Urinary bladder (tissue), 4 donors: Measurements from ENCODE around the gene METTL15. TPM values are rescaled to one million over a fixed set of nuclear protein-coding genes. Genes with fewer than 3 reads are reported as not detected.
"Not testable (repeated sequence)": the region's sequence is repeated elsewhere in the genome, so short reads cannot be mapped to it uniquely, and the experiment has no call there.

ENCODE experiments used
- DNase-seq: peaks from one replicate; pipeline ENCODE4 v3.0.0-alpha.2; 2015; ENCODE audit errors: extremely low spot score
- H3K27ac ChIP-seq: one replicate; pipeline ENCODE4 v1.5.1; 2013; ENCODE audit warnings: low read depth, mild to moderate bottlenecking, moderate library complexity
- H3K36me3 ChIP-seq: one replicate; pipeline ENCODE4 v1.6.1; 2013; ENCODE audit warnings: mild to moderate bottlenecking, moderate library complexity; ENCODE audit not compliant: insufficient read depth
- H3K4me1 ChIP-seq: one replicate; pipeline ENCODE4 v1.6.1; 2013; ENCODE audit warnings: mild to moderate bottlenecking, moderate library complexity; ENCODE audit not compliant: insufficient read depth
- H3K4me3 ChIP-seq: one replicate; pipeline ENCODE4 v1.5.1; 2013; ENCODE audit warnings: low read depth, low read length
- WGBS: extraction: QIAGEN DNeasy Blood & Tissue Kit; methylation state at CpG from one replicate; pipeline ENCODE4 v1.1.7; 2013; 5-methylcytosine and 5-hydroxymethylcytosine counted together
- polyA plus RNA-seq: library from polyadenylated mRNA; stranded (reverse); fragments of 200-250 nt; gene quantifications from one replicate; pipeline ENCODE4 v1.2.3, GENCODE V29; 2013
- total RNA-seq: library from RNA; depleted of rRNA; stranded (reverse); fragments of >200 nt; gene quantifications from one replicate; pipeline ENCODE4 v1.2.3, GENCODE V29; 2014
- donor health status: healthy with polysubstance abuse.
- donor health status: healthy.

Gene METTL15
- total RNA-seq (56.3 TPM), polyA plus RNA-seq (5.3 TPM)

GRCh38 chr11:28107750-28108618, at the start of gene METTL15, which contains the start of gene KIF18A:
TSS of gene METTL15 (plus strand) at chr11:28108388. CDS start at chr11:28113335, 4,947 bp downstream.
TSS of gene KIF18A (minus strand) at chr11:28108156. CDS start at chr11:28097947, 10,209 bp downstream.
- Histone ChIP-seq H3K4me1 (no peaks in the 10 kb centered on the region), H3K4me3 (peak within 1 kb of the TSS; percentile 41), H3K27ac (peak within 1 kb of the TSS; percentile 66), H3K36me3 (no peaks in the 10 kb centered on the region)
- 0% methylated on average over 38 of the region's 38 CpGs for WGBS
- DNase-seq: peak; percentile 94

DNA sequence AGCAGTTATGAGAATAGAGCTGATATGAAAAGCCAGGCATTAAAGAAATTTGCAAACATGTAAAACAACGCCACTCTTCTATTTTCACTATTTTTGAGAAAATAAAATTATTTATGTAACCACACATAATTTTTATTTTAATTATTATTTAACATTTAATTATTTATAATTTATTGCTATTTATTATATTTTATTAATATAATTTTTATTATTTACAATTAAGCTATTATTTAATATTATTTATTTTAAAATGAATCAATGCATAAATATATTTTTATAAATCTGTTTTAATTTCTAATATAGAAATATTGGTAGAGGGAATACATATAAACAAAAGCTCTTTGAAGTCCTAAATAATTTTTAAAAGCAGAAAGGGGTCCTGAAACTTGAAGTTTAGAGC, 36.9 kb upstream of the METTL15 start:
- no peaks in the 10 kb centered on the region for H3K36me3 ChIP-seq
- H3K27ac ChIP-seq: no peak overlapping the region
- H3K4me3 ChIP-seq: no peak overlapping the region
- WGBS: 98% methylated on average over 1 of the region's 1 CpG
- no peak for DNase-seq
- H3K4me1 ChIP-seq: no peaks in the 10 kb centered on the region

DNA sequence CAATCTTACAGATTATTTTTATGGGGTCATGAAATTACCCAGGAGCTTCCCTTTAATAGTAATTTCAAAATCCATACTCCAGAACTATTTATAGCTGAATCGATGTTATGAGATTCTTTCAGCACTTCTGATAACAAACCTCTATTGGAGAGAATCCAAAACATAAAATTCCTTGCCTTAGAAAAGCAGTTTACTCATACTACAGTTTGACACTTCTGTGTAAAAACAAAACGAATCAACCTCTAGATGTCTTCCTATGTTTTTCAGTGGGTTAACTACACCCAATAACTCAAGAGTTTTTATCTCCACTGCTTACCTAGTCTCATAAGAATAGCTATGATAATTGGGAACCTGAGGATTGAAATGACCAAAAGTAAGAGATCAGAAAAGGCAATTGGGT, 35.9 kb upstream of the METTL15 start:
- DNase-seq: no peak
- H3K27ac ChIP-seq: no peak overlapping the region
- 24% methylated on average over 2 of the region's 2 CpGs for WGBS
- H3K4me3 ChIP-seq: no peak overlapping the region
- no peaks in the 10 kb centered on the region for H3K4me1 ChIP-seq
- H3K36me3 ChIP-seq: no peaks in the 10 kb centered on the region

DNA sequence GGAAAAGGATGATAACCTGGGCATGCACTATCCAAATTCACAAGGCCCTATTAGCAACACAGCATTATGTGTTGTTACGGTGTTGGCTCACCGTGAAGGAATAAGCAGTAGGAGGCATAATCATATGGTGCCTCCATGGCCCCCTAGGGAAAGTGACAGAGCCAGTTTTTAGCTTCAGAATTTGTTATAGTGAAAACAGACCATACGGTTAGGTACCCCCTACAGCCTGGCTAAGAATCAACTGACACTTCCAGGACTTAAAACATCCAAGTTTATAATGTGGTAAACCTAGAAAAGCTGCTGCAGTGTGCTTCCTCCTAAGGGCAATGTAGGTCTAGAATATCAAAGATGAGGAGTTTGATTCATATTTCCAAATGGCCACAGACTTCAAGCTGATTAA, 30.7 kb upstream of the METTL15 start:
- WGBS: 94% methylated on average over 3 of the region's 3 CpGs
- Histone ChIP-seq H3K4me3 (no peak overlapping the region), H3K27ac (no peak overlapping the region), H3K36me3 (no peaks in the 10 kb centered on the region), H3K4me1 (no peaks in the 10 kb centered on the region)
- DNase-seq: no peak

DNA sequence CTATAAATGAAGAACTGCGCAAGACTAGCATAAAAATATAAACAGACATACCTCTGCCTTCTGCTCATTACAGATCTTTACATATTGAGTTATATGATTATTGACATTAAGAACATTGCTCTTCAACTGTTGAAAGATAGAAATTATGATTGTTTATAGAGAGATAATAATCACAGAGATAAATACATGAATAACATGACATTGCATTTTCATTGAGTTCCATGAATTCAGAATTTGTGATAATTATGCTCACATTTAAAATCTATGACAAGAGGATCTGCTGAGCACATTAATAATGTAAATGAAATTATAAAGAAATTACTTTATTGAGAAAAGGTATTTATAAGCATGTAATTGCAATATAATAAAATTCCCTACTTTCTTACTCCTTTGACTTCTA, 25.1 kb upstream of the METTL15 start:
- Histone ChIP-seq H3K27ac (no peak overlapping the region), H3K4me3 (no peak overlapping the region), H3K4me1 (no peaks in the 10 kb centered on the region), H3K36me3 (no peaks in the 10 kb centered on the region)
- DNase-seq: no peak
- WGBS: 98% methylated on average over 1 of the region's 1 CpG

DNA sequence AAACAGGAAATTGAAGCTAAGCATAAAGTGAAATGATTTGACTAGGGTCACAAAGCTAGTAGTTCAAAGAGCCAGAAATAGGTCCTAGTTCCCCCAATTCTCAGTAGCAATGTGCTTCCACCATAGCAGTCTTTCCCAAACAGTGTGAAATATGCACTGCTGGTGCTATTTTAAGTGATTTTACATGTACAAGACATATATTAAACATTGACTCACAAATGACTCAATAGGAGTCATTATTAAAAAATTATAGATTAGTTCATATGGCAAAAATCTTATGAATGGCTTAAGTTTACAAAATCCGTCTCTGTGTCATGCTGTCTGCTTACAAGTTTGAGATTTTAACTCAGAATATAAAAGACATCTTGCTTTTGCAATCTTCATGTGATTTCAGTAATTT, 21.6 kb upstream of the METTL15 start:
- H3K27ac ChIP-seq: no peak overlapping the region
- no peaks in the 10 kb centered on the region for H3K4me1 ChIP-seq
- no peaks in the 10 kb centered on the region for H3K36me3 ChIP-seq
- no peak for DNase-seq
- WGBS: 80% methylated on average over 1 of the region's 1 CpG
- H3K4me3 ChIP-seq: no peak overlapping the region

DNA sequence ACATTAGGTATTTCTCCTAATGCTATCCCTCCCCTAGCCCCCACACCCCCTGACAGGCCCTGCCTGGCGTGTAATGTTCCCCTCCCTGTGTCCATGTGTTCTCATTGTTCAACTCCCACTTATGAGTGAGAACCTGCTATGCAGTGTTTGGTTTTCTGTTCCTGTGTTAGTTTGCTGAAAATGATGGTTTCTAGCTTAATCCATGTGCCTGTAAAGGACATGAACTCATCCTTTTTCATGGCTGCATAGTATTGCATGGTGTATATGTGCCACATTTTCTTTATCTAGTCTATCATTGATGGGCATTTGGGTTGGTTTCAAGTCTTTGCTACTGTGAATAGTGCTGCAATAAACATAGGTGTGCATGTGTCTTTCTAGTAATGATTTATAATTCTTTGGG, 21.0 kb upstream of the METTL15 start:
- H3K27ac ChIP-seq, H3K36me3 ChIP-seq, DNase-seq, H3K4me1 ChIP-seq, H3K4me3 ChIP-seq: not testable (repeated sequence)
- WGBS: 98% methylated on average over 1 of the region's 1 CpG

- H3K4me3 ChIP-seq, H3K27ac ChIP-seq, H3K36me3 ChIP-seq, DNase-seq, H3K4me1 ChIP-seq: not testable (repeated sequence)
- 94% methylated on average over 3 of the region's 3 CpGs for WGBS
Observed at GRCh38 chr11:28087693-28088092, 20.5 kb upstream of the METTL15 start.

- no peak for DNase-seq
- no peak overlapping the region for H3K4me3 ChIP-seq
- 93% methylated on average over 5 of the region's 5 CpGs for WGBS
- no peak overlapping the region for H3K27ac ChIP-seq
- no peaks in the 10 kb centered on the region for H3K36me3 ChIP-seq
- no peaks in the 10 kb centered on the region for H3K4me1 ChIP-seq
Observed at GRCh38 chr11:28089378-28089777, 18.8 kb upstream of the METTL15 start.

DNA sequence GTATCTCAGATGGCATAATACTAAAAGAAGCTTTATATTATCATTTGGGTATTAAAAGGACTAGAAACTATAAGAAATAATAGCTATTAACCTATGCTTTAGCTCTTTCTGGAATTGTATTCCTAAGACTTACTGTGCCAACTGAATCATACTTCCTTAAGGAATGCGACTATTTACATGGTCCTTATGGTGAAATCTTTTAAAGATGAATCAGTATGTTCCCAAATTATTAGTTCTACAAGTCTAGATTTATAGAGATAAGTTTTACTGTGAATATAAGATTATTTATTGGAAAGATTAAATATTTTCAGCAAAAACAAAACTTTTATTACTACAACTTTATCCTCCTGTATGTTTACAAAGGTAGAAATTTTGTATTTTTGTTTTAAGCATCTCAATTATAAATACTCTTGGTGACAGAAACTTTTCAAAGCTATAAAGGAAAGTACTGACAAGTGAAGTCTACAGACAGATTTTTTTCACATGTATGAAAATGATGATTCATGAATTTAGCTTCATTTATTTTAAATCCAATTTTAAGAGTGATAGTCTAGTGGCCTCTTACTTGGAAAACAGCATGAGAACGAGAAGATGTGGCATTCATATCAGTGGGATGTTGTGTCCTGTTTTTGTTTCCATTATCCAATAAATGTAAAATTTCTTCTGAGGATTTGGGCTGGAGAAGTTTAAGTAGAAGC, 18.0 kb upstream of the METTL15 start:
- H3K27ac ChIP-seq: no peak overlapping the region
- 82% methylated on average over 2 of the region's 2 CpGs for WGBS
- H3K36me3 ChIP-seq: no peaks in the 10 kb centered on the region
- H3K4me1 ChIP-seq: no peaks in the 10 kb centered on the region
- DNase-seq: no peak
- no peak overlapping the region for H3K4me3 ChIP-seq

GRCh38 chr11:28092786-28093185, 15.4 kb upstream of the METTL15 start:
- Histone ChIP-seq H3K4me1 (no peaks in the 10 kb centered on the region), H3K4me3 (no peak overlapping the region), H3K36me3 (no peaks in the 10 kb centered on the region), H3K27ac (no peak overlapping the region)
- no peak for DNase-seq

DNA sequence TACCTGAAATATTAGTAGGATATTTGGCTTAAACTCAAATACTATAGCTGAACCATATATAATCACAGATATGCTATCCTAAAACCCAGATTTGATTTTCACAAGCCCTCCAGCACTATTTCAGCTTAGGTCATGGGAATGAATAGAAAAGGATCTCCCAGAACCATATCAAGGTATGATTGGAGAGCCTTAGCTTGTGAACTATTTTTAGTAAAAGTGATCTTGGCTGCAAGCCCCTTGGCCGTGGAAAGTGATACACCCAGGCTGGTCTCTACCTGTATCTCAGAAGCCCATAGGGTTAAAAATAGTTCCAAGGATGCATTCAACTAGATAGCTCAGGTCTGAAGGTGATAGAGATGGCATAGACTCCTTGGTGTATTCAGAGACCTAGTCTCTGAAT, 9.9 kb upstream of the METTL15 start:
- Histone ChIP-seq H3K4me1 (no peaks in the 10 kb centered on the region), H3K4me3 (no peak overlapping the region), H3K27ac (no peak overlapping the region), H3K36me3 (no peaks in the 10 kb centered on the region)
- 52% methylated on average over 1 of the region's 1 CpG for WGBS
- no peak for DNase-seq

DNA sequence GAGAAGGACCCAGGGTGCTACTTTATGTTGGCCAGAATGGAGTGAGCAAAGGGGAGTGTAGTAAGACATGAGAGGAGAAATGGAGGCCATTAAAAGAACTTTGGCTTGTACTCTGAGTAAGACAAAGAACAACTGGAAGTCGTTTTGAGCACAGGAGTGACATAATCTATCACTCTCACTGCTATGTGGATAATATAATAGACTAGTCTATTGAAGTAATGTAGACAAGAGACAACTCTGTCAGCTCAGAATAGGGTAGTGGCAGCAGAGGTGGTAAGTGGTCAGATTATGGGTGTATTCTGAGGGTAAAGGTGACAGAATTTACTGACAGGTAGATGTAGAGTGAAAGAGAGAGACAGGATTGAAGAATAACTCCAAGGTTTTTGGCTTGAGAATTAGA, 8.5 kb upstream of the METTL15 start:
- DNase-seq: no peak
- H3K4me1 ChIP-seq: no peaks in the 10 kb centered on the region
- 67% methylated on average over 1 of the region's 1 CpG for WGBS
- H3K4me3 ChIP-seq: no peak overlapping the region
- no peaks in the 10 kb centered on the region for H3K36me3 ChIP-seq
- no peak overlapping the region for H3K27ac ChIP-seq

- DNase-seq: no peak
Observed at GRCh38 chr11:28100665-28101064, 7.5 kb upstream of the METTL15 start.

More at GRCh38 chr11:28100665-28101064, 7.5 kb upstream of the METTL15 start:
- Histone ChIP-seq H3K4me1 (no peaks in the 10 kb centered on the region), H3K4me3 (no peak overlapping the region), H3K36me3 (no peaks in the 10 kb centered on the region), H3K27ac (no peak overlapping the region)
- 89% methylated on average over 2 of the region's 2 CpGs for WGBS
